H9 (cell line): Measurements from ENCODE around the gene CTNNA1. TPM values are rescaled to one million over a fixed set of nuclear protein-coding genes. Genes with fewer than 3 reads are reported as not detected.

Experiments used
- DNase-seq: peaks from one replicate; pipeline ENCODE4 v3.0.0-alpha.2; 2017
- H2AFZ ChIP-seq: one replicate; pipeline ENCODE4 v1.6.1; 2013; ENCODE audit warnings: mild to moderate bottlenecking, low read length, control low read depth, moderate library complexity
- H2AK5ac ChIP-seq: 2 replicates; pipeline ENCODE4 v1.6.1; 2013; ENCODE audit warnings: low read length, control low read depth, mixed read lengths; ENCODE audit not compliant: insufficient read length
- H2BK120ac ChIP-seq: one replicate; pipeline ENCODE4 v1.6.1; 2013; ENCODE audit warnings: low read depth, mild to moderate bottlenecking, low read length, control low read depth, inconsistent platforms; ENCODE audit not compliant: poor library complexity, severe bottlenecking
- H2BK12ac ChIP-seq: 2 replicates; pipeline ENCODE4 v1.6.1; 2013; ENCODE audit warnings: low read length, control low read depth, mixed read lengths, low read depth; ENCODE audit not compliant: insufficient read length
- H2BK15ac ChIP-seq: 2 replicates; pipeline ENCODE4 v1.6.1; 2013; ENCODE audit warnings: low read depth, low read length, control low read depth
- H2BK20ac ChIP-seq: one replicate; pipeline ENCODE4 v1.6.1; 2013; ENCODE audit warnings: low read depth, mild to moderate bottlenecking, low read length, control low read depth, inconsistent platforms; ENCODE audit not compliant: poor library complexity, severe bottlenecking
- H2BK5ac ChIP-seq: 2 replicates; pipeline ENCODE4 v1.6.1; 2013; ENCODE audit warnings: low read length, control low read depth, mixed read lengths; ENCODE audit not compliant: insufficient read length
- H3K14ac ChIP-seq: 2 replicates; pipeline ENCODE4 v1.6.1; 2013; ENCODE audit warnings: low read length, control low read depth; ENCODE audit not compliant: insufficient read depth
- H3K18ac ChIP-seq: 2 replicates; pipeline ENCODE4 v1.6.1; 2013; ENCODE audit warnings: low read depth, mild to moderate bottlenecking, mixed read lengths, low read length, control low read depth; ENCODE audit not compliant: insufficient read length
- H3K23ac ChIP-seq: 2 replicates; pipeline ENCODE4 v1.6.1; 2013; ENCODE audit warnings: low read length, control low read depth, mixed read lengths, low read depth; ENCODE audit not compliant: insufficient read length
- H3K23me2 ChIP-seq: 2 replicates; pipeline ENCODE4 v1.6.1; 2013; ENCODE audit warnings: low read depth, mild to moderate bottlenecking, mixed read lengths, low read length, control low read depth; ENCODE audit not compliant: insufficient read length, poor library complexity, severe bottlenecking
- H3K27ac ChIP-seq: 2 replicates; pipeline ENCODE4 v1.5.1; 2013; ENCODE audit warnings: low read length, control low read depth, mixed read lengths, low read depth; ENCODE audit not compliant: insufficient read length
- H3K27me3 ChIP-seq: 2 replicates; pipeline ENCODE4 v1.6.1; 2013; ENCODE audit warnings: low read length, control low read depth, inconsistent platforms; ENCODE audit not compliant: insufficient read depth
- H3K4ac ChIP-seq: 2 replicates; pipeline ENCODE4 v1.6.1; 2013; ENCODE audit warnings: low read depth, mild to moderate bottlenecking, control low read depth, inconsistent platforms, low read length, moderate library complexity
- H3K4me1 ChIP-seq: 2 replicates; pipeline ENCODE4 v1.6.1; 2013; ENCODE audit warnings: low read length, control low read depth, inconsistent platforms; ENCODE audit not compliant: insufficient read depth
- H3K4me2 ChIP-seq: 2 replicates; pipeline ENCODE4 v1.6.1; 2013; ENCODE audit warnings: low read length, control low read depth, mixed read lengths; ENCODE audit not compliant: insufficient read length, insufficient read depth
- H3K56ac ChIP-seq: 2 replicates; pipeline ENCODE4 v1.6.1; 2013; ENCODE audit warnings: low read depth, mild to moderate bottlenecking, mixed read lengths, low read length, control low read depth; ENCODE audit not compliant: insufficient read length
- H3K79me1 ChIP-seq: 2 replicates; pipeline ENCODE4 v1.6.1; 2013; ENCODE audit warnings: low read depth, mild to moderate bottlenecking, moderate library complexity, low read length, control low read depth, inconsistent platforms; ENCODE audit not compliant: insufficient read depth, poor library complexity, severe bottlenecking
- H3K79me2 ChIP-seq: 2 replicates; pipeline ENCODE4 v1.6.1; 2013; ENCODE audit warnings: low read length, control low read depth, inconsistent platforms; ENCODE audit not compliant: insufficient read depth
- H3K9ac ChIP-seq: 2 replicates; pipeline ENCODE4 v1.6.1; 2013; ENCODE audit warnings: low read length, control low read depth, mixed read lengths; ENCODE audit not compliant: insufficient read length; ENCODE audit errors: extremely low read depth
- H3K9me3 ChIP-seq: one replicate; pipeline ENCODE4 v1.6.1; 2013; ENCODE audit warnings: low read depth, low read length, inconsistent platforms; ENCODE audit not compliant: control insufficient read depth
- H3T11ph ChIP-seq: one replicate; pipeline ENCODE4 v1.6.1; 2013; ENCODE audit warnings: mild to moderate bottlenecking, low read length, control low read depth, inconsistent platforms
- H4K20me1 ChIP-seq: one replicate; pipeline ENCODE4 v1.6.1; 2013; ENCODE audit not compliant: control insufficient read depth, insufficient read length, insufficient read depth
- H4K5ac ChIP-seq: 2 replicates; pipeline ENCODE4 v1.6.1; 2013; ENCODE audit warnings: low read depth, mild to moderate bottlenecking, mixed read lengths, low read length, control low read depth; ENCODE audit not compliant: insufficient read length
- H4K8ac ChIP-seq: replicated peaks from 2 replicates; pipeline ENCODE4 v1.6.1; 2013; ENCODE audit warnings: low read length, control low read depth, mixed read lengths, low read depth; ENCODE audit not compliant: insufficient read length
- H4K91ac ChIP-seq: 2 replicates; pipeline ENCODE4 v1.6.1; 2013; ENCODE audit warnings: low read depth, mild to moderate bottlenecking, moderate library complexity, mixed read lengths, low read length, control low read depth; ENCODE audit not compliant: insufficient read length
- H3K27ac Mint-ChIP-seq, 3 experiments: 2 replicates in 2 of 3; 3 replicates in 1 of 3; pipeline ENCODE4 v1.8.0; 2020 to 2021; ENCODE audit warnings: mixed read lengths in 3 of 3, mild to moderate bottlenecking in 1 of 3, moderate library complexity in 1 of 3
- H3K27me3 Mint-ChIP-seq: 2 replicates; pipeline ENCODE4 v1.8.0; 2021; ENCODE audit warnings: low read depth, mild to moderate bottlenecking, moderate library complexity, mixed read lengths
- H3K36me3 Mint-ChIP-seq, 3 experiments: 2 replicates in 2 of 3; 3 replicates in 1 of 3; pipeline ENCODE4 v1.8.0; 2020 to 2021; ENCODE audit warnings: low read depth in 3 of 3, mixed read lengths in 3 of 3; ENCODE audit not compliant: insufficient read depth in 1 of 3
- H3K4me1 Mint-ChIP-seq, 2 experiments: 2 replicates each; pipeline ENCODE4 v1.8.0; 2020; ENCODE audit warnings: mixed read lengths in 2 of 2
- H3K4me3 Mint-ChIP-seq, 2 experiments: 2 replicates in 1 of 2; 3 replicates in 1 of 2; pipeline ENCODE4 v1.8.0; 2020 to 2021; ENCODE audit warnings: mild to moderate bottlenecking in 2 of 2, mixed read lengths in 2 of 2, moderate library complexity in 1 of 2
- H3K9me3 Mint-ChIP-seq, 2 experiments: 2 replicates in 1 of 2; 3 replicates in 1 of 2; pipeline ENCODE4 v1.8.0; 2020; ENCODE audit warnings: mild to moderate bottlenecking in 2 of 2, mixed read lengths in 2 of 2, moderate library complexity in 1 of 2
- CTCF ChIP-seq: fragments of 200-600 bp; sonication (generic); conservative IDR thresholded peaks from 3 replicates; pipeline ENCODE4 v1.8.0; 2021; ENCODE audit warnings: antibody characterized with exemption, mild to moderate bottlenecking
- WGBS: extraction: QIAGEN DNeasy Blood & Tissue Kit; methylation state at CpG from one replicate; pipeline ENCODE4 v1.1.7; 2013; ENCODE audit warnings: missing lambda C conversion rate, low lambda C conversion rate, mixed read lengths; ENCODE audit not compliant: insufficient read length; ENCODE audit errors: extremely low coverage; 5-methylcytosine and 5-hydroxymethylcytosine counted together
- total RNA-seq: library from RNA; stranded (reverse); gene quantifications from 2 replicates; pipeline ENCODE4 v1.2.1, GENCODE V29; 2021

CTNNA1 gene
- total RNA-seq, 1 experiment from 2014 or later: 354 TPM

- Mint-ChIP-seq H3K4me1 (peaks cover 7 to 8% of the 10 kb centered on the region in 2 experiments), H3K9me3 (no peaks in the 10 kb centered on the region), H3K27me3 (no peaks in the 10 kb centered on the region), H3K36me3 (peaks cover 15 to 65% (median 55%) of the 10 kb centered on the region in 3 experiments; a peak in 6 of 7 replicates), H3K27ac (peak overlapping the region in 1 of 3 experiments; percentile 67; a peak in 3 of 7 replicates), H3K4me3 (no peak overlapping the region)
- Histone ChIP-seq H3K79me2 (no peaks in the 10 kb centered on the region), H2BK20ac (no peak overlapping the region), H2AK5ac (no peak overlapping the region), H4K5ac (no peak overlapping the region), H3K23me2 (no peaks in the 10 kb centered on the region), H2BK15ac (no peak overlapping the region), H4K91ac (no peak overlapping the region), H3K9ac (no peak overlapping the region), H4K20me1 (no peaks in the 10 kb centered on the region), H3K9me3 (no peaks in the 10 kb centered on the region), H3K56ac (no peak overlapping the region), H3K23ac (no peak overlapping the region), H4K8ac (no peak overlapping the region), H3K4me2 (no peak overlapping the region), H2AFZ (no peak overlapping the region), H3K14ac (no peak overlapping the region), H3T11ph (no peak overlapping the region), H3K79me1 (peaks cover 4% of the 10 kb centered on the region), H2BK5ac (no peak overlapping the region), H3K4me1 (no peaks in the 10 kb centered on the region), H2BK120ac (no peak overlapping the region), H3K18ac (no peak overlapping the region), H3K27ac (no peak overlapping the region), H3K4ac (no peak overlapping the region), H2BK12ac (no peak overlapping the region), H3K27me3 (no peaks in the 10 kb centered on the region)
- no peak for TF ChIP-seq CTCF
- no CpG with 5 or more reads among the region's 6 CpGs for WGBS
- DNase-seq: no peak
These were observed 147.2 kb downstream of the CTNNA1 start for GRCh38 chr5:138900281-138900965.
